Measurements from ENCODE around the gene PIK3CG. TPM values are rescaled to one million over a fixed set of nuclear protein-coding genes. Genes with fewer than 3 reads are reported as not detected.

Gene PIK3CG
- total and polyA plus RNA-seq, 10 of the 15 experiments (the other 5 are each of a cell fraction or from before 2014, with no cell fraction given): 0.79 to 7.6 (median 5.2) TPM

GRCh38 chr7:106878748-106879439, 13.8 kb downstream of the PIK3CG start:
- Histone ChIP-seq H3K27me3 (replicated peaks in 1 of 2; ENCODE audit: control insufficient read depth in 2 of 2, insufficient read depth in 2 of 2, low read length in 1 of 2) (no peaks in the 10 kb centered on the region; a peak in 1 of 4 replicates), H3K79me2 (ENCODE audit: control insufficient read depth, insufficient read depth, low read length) (no peaks in the 10 kb centered on the region), H3K4me2 (ENCODE audit: control insufficient read depth, insufficient read depth) (no peak overlapping the region), H3K27ac (ENCODE audit: control insufficient read depth, insufficient read depth) (no peak overlapping the region), H3K9me3 (replicated peaks; ENCODE audit: control insufficient read depth, insufficient read depth, low read length) (no peaks in the 10 kb centered on the region; the same call in 1 of the 3 replicates), H3K9ac (ENCODE audit: control insufficient read depth, insufficient read depth, low read length) (no peak overlapping the region), H3K36me3 (ENCODE audit: control insufficient read depth in 2 of 2, insufficient read depth in 2 of 2, low read length in 1 of 2) (no peaks in the 10 kb centered on the region; a peak in 1 of 4 replicates), H4K20me1 (ENCODE audit: control insufficient read depth, insufficient read depth) (no peaks in the 10 kb centered on the region), H3K4me1 (ENCODE audit: control insufficient read depth, insufficient read depth, low read length) (no peaks in the 10 kb centered on the region), H2AFZ (ENCODE audit: control insufficient read depth, low read depth, low read length) (no peak overlapping the region), H3K4me3 (no peak overlapping the region)
- ChIA-PET SMC1A (ENCODE audit: uncharacterized antibody, unreplicated experiment) (no interaction called here), POLR2A (no interaction called here), CTCF (no interaction called here), RAD21 (ENCODE audit: unreplicated experiment) (no interaction called here)
- no peak for FAIRE-seq
- no TSS peak for BruUV-seq (replicated peaks)
- ATAC-seq: no peak
- no peak for DNase-seq (ENCODE audit: low read depth, low spot score)
- in situ Hi-C loops (cut with MboI): loop anchor here (10.0 kb wide), 1 partner anchor 1074 kb away; no protein-coding TSS in a partner anchor
- intact Hi-C loops (cut with micrococcal nuclease; ENCODE audit: unreplicated experiment): no loop called here
- WGBS (ENCODE audit: insufficient coverage, insufficient replicate concordance, low lambda C conversion rate, missing lambda C conversion rate): 84% methylated on average over 4 of the region's 4 CpGs
- TF ChIP-seq ATF7 (IDR thresholded peaks at IDR 0.05; ENCODE audit: low read depth) (no peak), WRNIP1 (IDR thresholded peaks at IDR 0.05; ENCODE audit: borderline replicate concordance, low read depth, low read length) (no peak), ZNF24 (IDR thresholded peaks at IDR 0.05) (no peak)

DNA sequence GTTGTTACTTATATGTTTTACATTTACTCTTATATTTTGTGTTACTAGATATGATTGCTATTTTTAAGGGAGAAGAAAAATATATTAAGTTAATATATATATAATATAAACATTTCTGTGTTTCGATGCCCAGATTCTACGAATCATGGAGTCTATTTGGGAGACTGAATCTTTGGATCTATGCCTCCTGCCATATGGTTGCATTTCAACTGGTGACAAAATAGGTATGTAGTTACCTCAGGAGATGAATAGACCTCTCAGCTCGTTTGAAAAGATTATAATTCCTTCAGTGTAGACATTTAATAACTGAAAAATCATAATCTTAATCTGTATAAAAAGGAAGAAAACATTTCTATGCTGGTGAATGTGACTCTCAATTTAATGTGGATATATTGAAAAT, 16.9 kb downstream of the PIK3CG start:
- no peaks in the 10 kb centered on the region; a peak in 1 of 4 replicates for H3K36me3 ChIP-seq (ENCODE audit: control insufficient read depth in 2 of 2, insufficient read depth in 2 of 2, low read length in 1 of 2)
- intact Hi-C loops (cut with micrococcal nuclease; ENCODE audit: unreplicated experiment) (no loop called here), in situ Hi-C loops (cut with MboI) (no loop called here)
- H3K27me3 ChIP-seq (replicated peaks in 1 of 2; ENCODE audit: control insufficient read depth in 2 of 2, insufficient read depth in 2 of 2, low read length in 1 of 2): no peaks in the 10 kb centered on the region; a peak in 1 of 4 replicates
- no peak for ATAC-seq
- 53% methylated on average over 3 of the region's 3 CpGs for WGBS (ENCODE audit: insufficient coverage, insufficient replicate concordance, low lambda C conversion rate, missing lambda C conversion rate)
- no peak for FAIRE-seq
- no TSS peak for BruUV-seq (replicated peaks)
- no peak for DNase-seq (ENCODE audit: low read depth, low spot score)
- RAD21 ChIA-PET (ENCODE audit: unreplicated experiment): no interaction called here
- POLR2A ChIA-PET: no interaction called here
- H3K9ac ChIP-seq (ENCODE audit: control insufficient read depth, insufficient read depth, low read length): no peak overlapping the region
- CTCF ChIA-PET: no interaction called here
- no peak overlapping the region for H3K4me3 ChIP-seq
- no peaks in the 10 kb centered on the region for H4K20me1 ChIP-seq (ENCODE audit: control insufficient read depth, insufficient read depth)
- no peak overlapping the region for H3K27ac ChIP-seq (ENCODE audit: control insufficient read depth, insufficient read depth)
- TF ChIP-seq NR2C2 (IDR thresholded peaks at IDR 0.05; ENCODE audit: borderline replicate concordance, control insufficient read depth, insufficient read length, low read depth): no peak
- TF ChIP-seq NRF1 (conservative IDR thresholded peaks at IDR 0.05; ENCODE audit: low read depth, low read length): no peak
- no peak for TF ChIP-seq CHD2 (IDR thresholded peaks at IDR 0.05; ENCODE audit: borderline replicate concordance, low read depth, low read length)
- no peak for TF ChIP-seq ZNF207 (IDR thresholded peaks at IDR 0.05; ENCODE audit: borderline replicate concordance)
- TF ChIP-seq, protein P1, sequence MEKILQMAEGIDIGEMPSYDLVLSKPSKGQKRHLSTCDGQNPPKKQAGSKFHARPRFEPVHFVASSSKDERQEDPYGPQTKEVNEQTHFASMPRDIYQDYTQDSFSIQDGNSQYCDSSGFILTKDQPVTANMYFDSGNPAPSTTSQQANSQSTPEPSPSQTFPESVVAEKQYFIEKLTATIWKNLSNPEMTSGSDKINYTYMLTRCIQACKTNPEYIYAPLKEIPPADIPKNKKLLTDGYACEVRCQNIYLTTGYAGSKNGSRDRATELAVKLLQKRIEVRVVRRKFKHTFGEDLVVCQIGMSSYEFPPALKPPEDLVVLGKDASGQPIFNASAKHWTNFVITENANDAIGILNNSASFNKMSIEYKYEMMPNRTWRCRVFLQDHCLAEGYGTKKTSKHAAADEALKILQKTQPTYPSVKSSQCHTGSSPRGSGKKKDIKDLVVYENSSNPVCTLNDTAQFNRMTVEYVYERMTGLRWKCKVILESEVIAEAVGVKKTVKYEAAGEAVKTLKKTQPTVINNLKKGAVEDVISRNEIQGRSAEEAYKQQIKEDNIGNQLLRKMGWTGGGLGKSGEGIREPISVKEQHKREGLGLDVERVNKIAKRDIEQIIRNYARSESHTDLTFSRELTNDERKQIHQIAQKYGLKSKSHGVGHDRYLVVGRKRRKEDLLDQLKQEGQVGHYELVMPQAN (conservative IDR thresholded peaks at IDR 0.05): no peak
- TF ChIP-seq ATF7 (IDR thresholded peaks at IDR 0.05; ENCODE audit: low read depth): no peak
- no peak for TF ChIP-seq JUNB (IDR thresholded peaks at IDR 0.05)
- TF ChIP-seq TBL1XR1 (IDR thresholded peaks at IDR 0.05; ENCODE audit: low read depth, low read length): no peak
- no peak for TF ChIP-seq ELK1 (IDR thresholded peaks at IDR 0.05; ENCODE audit: low read depth, low read length)
- TF ChIP-seq SPI1 (IDR thresholded peaks at IDR 0.05; ENCODE audit: borderline replicate concordance, insufficient read depth, low read depth, low read length): no peak
- SMC1A ChIA-PET (ENCODE audit: uncharacterized antibody, unreplicated experiment): interaction anchor here (1.2 to 2.2 kb wide), 2 partner anchors 11 to 13 kb away, joined by 3 to 10 read pairs; no protein-coding TSS in a partner anchor
- H3K4me2 ChIP-seq (ENCODE audit: control insufficient read depth, insufficient read depth): no peak overlapping the region
- H3K79me2 ChIP-seq (ENCODE audit: control insufficient read depth, insufficient read depth, low read length): no peaks in the 10 kb centered on the region
- no peaks in the 10 kb centered on the region for H3K4me1 ChIP-seq (ENCODE audit: control insufficient read depth, insufficient read depth, low read length)
- H2AFZ ChIP-seq (ENCODE audit: control insufficient read depth, low read depth, low read length): no peak overlapping the region
- no peaks in the 10 kb centered on the region; the same call in 2 of the 3 replicates for H3K9me3 ChIP-seq (replicated peaks; ENCODE audit: control insufficient read depth, insufficient read depth, low read length)
